GM10248 (cell line): ENCODE data around the gene NOP56.
"Not testable (repeated sequence)": the region's sequence is repeated elsewhere in the genome, so short reads cannot be mapped to it uniquely, and the experiment has no call there.

Experiments used
- CTCF ChIA-PET: fragments of 300-600 bp; sonication (Branson Sonifier 250); formaldehyde crosslinking; extraction: SDS; loops from one replicate; lab custom pipeline; 2021; ENCODE audit warnings: antibody characterized with exemption; lab: Yijun Ruan, JAX
- POLR2A ChIA-PET: fragments of 350-650 bp; sonication (Branson Sonifier 250); formaldehyde crosslinking; extraction: SDS; loops from one replicate; lab custom pipeline; 2020; ENCODE audit warnings: antibody characterized with exemption; lab: Yijun Ruan, JAX
- DNase-seq: peaks from one replicate; pipeline ENCODE4 v3.0.0; 2012; ENCODE audit errors: extremely low spot score
- CTCF ChIP-seq: IDR thresholded peaks from 2 replicates; pipeline ENCODE4 v1.5.1; 2012; ENCODE audit warnings: mild to moderate bottlenecking, low read depth; ENCODE audit errors: extremely low read depth, missing control alignments, control extremely low read depth

Gene NOP56

GRCh38 chr20:2672446-2672845, 20.0 kb downstream of the NOP56 start:
- POLR2A ChIA-PET = interaction anchor here (1.6 kb wide), 1 partner anchor 20 kb away, joined by 5 read pairs; the partner anchor contains the start of gene NOP56
- TF ChIP-seq CTCF = no peak
- DNase-seq = no peak
- CTCF ChIA-PET = interaction anchor here (0.9 to 2.1 kb wide), 3 partner anchors 8 to 26 kb away, joined by 3 to 8 read pairs (median 3); partner anchors contain the start of gene IDH3B

DNA sequence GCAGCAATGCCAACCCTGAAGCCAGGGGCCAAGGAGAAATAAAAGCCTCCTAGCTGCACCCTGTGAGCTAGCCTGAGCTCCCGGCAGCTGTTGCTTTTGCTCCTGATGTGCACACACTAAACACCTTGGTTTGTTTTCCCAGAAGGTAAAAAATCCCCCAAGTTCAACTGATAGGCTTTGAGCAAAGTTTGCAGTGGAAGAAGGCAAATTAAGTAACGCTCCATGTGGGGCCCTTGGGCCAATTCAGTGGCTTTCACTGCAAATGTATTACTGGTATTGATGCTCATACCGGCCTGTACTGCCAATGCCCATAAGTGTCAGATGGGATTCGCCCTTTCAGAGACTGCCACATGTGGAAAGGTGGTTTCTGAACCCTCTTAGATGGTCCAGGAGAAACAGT, 21.0 kb downstream of the NOP56 start:
- TF ChIP-seq CTCF = no peak
- no peak for DNase-seq
- CTCF ChIA-PET = interaction anchor here (1.0 to 1.8 kb wide), 4 partner anchors 21 to 286 kb away, joined by 3 to 8 read pairs (median 3); partner anchors contain the start of gene NOP56
- POLR2A ChIA-PET = interaction anchor here (1.6 kb wide), 1 partner anchor 21 kb away, joined by 5 read pairs; the partner anchor contains the start of gene NOP56

DNA sequence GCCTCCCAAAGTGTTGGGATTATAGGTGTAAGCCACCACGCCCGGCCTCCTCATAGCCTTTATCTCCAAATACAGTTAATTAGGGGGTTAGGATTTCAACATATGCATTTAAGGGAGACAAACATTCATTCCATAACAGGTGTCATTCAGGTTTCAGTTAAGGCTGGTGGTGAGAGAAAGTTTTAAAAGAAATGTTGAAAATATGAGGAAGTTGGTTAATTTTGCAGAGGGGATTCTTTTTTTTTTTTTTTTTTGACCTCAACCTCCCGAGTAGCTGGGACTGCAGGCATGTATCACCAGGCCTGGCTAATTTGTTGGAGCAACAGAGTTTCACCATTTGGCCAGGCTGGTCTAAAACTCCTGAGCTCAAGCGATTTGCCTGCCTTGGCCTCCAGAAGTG, 27.6 kb downstream of the NOP56 start:
- CTCF ChIA-PET = no interaction called here
- TF ChIP-seq CTCF = no peak
- no peak for DNase-seq
- POLR2A ChIA-PET = no interaction called here

GRCh38 chr20:2682040-2682439, 29.6 kb downstream of the NOP56 start:
- CTCF ChIA-PET, POLR2A ChIA-PET, DNase-seq: not testable (repeated sequence)

DNA sequence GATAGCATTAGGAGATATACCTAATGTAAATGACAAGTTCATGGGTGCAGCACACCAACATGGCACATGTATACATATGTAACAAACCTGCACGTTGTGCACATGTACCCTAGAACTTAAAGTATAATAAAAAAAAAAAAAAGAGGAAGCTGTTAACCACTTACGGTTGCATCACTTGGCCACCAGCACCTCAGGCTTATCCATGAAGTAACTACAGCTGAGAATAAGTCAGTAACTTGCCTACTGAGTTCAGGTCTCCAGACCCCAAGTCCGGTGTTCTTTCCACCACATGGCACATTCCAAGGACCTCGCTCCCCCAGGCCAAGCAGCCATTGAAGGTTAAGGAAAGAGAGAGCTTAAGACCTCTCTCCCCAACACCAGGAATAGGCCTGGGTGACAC, 32.4 kb downstream of the NOP56 start:
- DNase-seq, POLR2A ChIA-PET: not testable (repeated sequence)
- CTCF ChIA-PET = interaction anchor here (1.2 to 1.5 kb wide), 3 partner anchors 10 to 477 kb away, joined by 3 to 4 read pairs (median 3); no protein-coding TSS in a partner anchor

- CTCF ChIA-PET = interaction anchor here (0.7 to 2.2 kb wide), 8 partner anchors 12 to 410 kb away, joined by 3 to 8 read pairs (median 4); no protein-coding TSS in a partner anchor
- no peak for TF ChIP-seq CTCF
- POLR2A ChIA-PET = no interaction called here
Measured at GRCh38 chr20:2687514-2687913, 35.1 kb downstream of the NOP56 start.

GRCh38 chr20:2688041-2688591, 35.7 kb downstream of the NOP56 start:
- CTCF ChIA-PET = interaction anchor here (0.7 to 2.2 kb wide), 12 partner anchors 12 to 409 kb away, joined by 3 to 11 read pairs (median 6); partner anchors contain the start of gene IDH3B
- POLR2A ChIA-PET = no interaction called here
- peak; percentile 68 for DNase-seq

More at GRCh38 chr20:2687514-2687913, 35.1 kb downstream of the NOP56 start:
- no peak for DNase-seq

More at GRCh38 chr20:2688041-2688591, 35.7 kb downstream of the NOP56 start:
- peak; percentile 61 for TF ChIP-seq CTCF
